Measurements from ENCODE around the gene GPR27.

DNA sequence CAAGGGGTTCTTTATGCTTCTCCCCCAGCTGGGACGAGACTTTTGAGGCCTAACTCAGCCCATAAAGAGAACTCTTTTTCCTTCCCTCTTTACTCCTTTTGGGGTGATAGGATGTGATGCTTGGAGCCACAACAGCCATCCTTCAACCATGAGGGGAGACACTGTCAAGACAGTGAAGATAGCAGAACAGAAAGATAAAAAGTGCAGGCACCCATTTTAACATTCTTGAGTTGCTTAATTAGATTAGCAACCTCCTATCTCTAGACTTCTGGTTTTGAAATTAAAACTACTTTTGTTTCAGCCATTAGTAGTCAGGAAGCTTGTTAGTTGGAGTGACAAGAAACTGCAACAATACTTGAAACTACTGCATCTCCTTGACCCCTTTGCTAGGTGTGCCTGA is 6.5 kb downstream of the GPR27 start:
- TF ChIP-seq, protein P1, sequence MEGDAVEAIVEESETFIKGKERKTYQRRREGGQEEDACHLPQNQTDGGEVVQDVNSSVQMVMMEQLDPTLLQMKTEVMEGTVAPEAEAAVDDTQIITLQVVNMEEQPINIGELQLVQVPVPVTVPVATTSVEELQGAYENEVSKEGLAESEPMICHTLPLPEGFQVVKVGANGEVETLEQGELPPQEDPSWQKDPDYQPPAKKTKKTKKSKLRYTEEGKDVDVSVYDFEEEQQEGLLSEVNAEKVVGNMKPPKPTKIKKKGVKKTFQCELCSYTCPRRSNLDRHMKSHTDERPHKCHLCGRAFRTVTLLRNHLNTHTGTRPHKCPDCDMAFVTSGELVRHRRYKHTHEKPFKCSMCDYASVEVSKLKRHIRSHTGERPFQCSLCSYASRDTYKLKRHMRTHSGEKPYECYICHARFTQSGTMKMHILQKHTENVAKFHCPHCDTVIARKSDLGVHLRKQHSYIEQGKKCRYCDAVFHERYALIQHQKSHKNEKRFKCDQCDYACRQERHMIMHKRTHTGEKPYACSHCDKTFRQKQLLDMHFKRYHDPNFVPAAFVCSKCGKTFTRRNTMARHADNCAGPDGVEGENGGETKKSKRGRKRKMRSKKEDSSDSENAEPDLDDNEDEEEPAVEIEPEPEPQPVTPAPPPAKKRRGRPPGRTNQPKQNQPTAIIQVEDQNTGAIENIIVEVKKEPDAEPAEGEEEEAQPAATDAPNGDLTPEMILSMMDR (IDR thresholded peaks at IDR 0.05), result no peak
- no peak for TF ChIP-seq POLR2A (IDR thresholded peaks at IDR 0.05)
